DMS53 (cell line): ENCODE measurements around the gene TEAD2.
"Not testable (repeated sequence)": the region's sequence is repeated elsewhere in the genome, so short reads cannot be mapped to it uniquely, and the experiment has no call there.

Source experiments
- DNase-seq: peaks from one replicate; lab custom pipeline; 2025; lab: John Stamatoyannopoulos, UW

Gene TEAD2

DNA sequence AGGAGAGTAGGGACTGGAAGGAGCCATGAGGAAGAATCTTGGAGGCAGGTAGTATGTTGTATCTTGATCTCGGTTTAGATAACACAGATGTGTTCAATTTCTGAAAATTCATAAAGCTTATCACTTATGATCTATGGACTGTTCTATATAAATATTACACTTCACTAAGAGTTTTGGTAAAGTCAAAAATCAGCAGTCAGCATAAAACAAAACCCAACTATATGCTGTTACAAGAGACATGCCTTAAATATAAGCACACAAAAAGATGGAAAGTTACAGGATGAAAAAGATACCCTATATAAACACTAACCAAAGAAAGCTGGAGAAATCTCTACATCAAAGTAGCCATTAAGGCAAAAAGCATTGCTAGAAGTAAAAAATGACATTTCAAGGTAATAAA is 21.4 kb upstream of the TEAD2 start:
- no peak for DNase-seq

DNA sequence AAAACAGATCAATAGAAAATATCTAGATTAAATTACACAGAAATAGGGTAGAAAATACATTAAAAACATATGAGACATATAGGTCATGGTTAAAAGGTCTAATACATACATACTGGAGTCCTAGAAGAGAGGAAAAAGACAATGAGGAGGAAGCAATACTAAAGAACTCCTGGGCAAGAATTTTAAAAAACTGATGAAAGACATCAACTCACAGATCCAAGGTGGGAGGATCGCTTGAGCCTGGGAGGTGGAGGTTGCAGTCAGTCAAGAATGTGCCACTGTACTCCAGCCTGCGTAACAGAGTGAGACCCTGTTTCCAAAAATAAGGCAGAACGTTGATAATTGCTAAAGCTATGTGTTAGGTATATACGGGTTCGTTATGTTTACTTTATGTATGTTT is 20.4 kb upstream of the TEAD2 start:
- no peak for DNase-seq

GRCh38 chr19:49380391-49380790 is 18.2 kb upstream of the TEAD2 start:
- DNase-seq, result no peak

- no peak for DNase-seq
Measured at GRCh38 chr19:49378512-49378911, 16.3 kb upstream of the TEAD2 start.

DNA sequence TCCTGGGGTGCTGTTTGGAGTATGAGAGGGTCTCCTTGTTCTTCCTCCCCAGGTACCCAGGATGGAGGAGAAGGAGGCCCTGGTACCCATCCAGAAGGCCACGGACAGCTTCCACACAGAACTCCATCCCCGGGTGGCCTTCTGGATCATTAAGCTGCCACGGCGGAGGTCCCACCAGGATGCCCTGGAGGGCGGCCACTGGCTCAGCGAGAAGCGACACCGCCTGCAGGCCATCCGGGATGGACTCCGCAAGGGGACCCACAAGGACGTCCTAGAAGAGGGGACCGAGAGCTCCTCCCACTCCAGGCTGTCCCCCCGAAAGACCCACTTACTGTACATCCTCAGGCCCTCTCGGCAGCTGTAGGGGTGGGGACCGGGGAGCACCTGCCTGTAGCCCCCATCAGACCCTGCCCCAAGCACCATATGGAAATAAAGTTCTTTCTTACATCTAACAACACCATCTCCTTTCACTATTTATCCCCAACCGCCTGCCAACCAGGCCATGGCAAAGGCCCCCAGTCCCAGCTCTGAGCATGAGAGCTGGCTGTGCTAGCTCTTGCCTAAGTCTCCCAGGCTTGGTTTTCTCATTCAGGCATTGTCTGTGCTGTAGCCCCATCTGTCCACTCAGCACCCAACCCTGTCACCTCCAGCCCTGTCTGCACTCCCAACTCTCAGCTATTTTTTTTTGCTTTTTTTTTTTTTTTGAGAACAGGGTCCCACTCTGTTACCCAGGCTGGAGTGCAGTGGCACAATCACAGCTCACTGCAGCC is 12.6 kb upstream of the TEAD2 start:
- DNase-seq, result no peak

DNA sequence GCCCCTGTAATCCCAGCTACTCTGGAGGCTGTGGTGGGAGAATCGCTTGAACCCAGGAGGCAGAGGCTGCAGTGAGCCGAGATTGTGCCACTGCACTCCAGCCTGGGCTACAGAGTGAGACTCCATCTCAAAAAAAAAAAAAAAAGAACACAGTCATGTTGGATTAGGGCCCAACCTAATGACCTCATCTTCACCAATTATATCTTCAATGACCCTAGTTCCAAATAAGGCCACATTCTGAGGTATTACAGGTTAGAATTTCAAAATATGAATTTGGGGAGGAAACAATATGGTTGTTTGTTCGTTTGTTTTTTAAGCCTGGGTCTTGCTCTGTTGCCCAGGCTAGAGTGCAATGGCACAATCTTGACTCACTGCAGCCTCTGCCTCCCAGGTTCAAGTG is 11.0 kb upstream of the TEAD2 start:
- DNase-seq, result not testable (repeated sequence)

- DNase-seq, result no peak
Measured at GRCh38 chr19:49371184-49371583, 9.0 kb upstream of the TEAD2 start.

DNA sequence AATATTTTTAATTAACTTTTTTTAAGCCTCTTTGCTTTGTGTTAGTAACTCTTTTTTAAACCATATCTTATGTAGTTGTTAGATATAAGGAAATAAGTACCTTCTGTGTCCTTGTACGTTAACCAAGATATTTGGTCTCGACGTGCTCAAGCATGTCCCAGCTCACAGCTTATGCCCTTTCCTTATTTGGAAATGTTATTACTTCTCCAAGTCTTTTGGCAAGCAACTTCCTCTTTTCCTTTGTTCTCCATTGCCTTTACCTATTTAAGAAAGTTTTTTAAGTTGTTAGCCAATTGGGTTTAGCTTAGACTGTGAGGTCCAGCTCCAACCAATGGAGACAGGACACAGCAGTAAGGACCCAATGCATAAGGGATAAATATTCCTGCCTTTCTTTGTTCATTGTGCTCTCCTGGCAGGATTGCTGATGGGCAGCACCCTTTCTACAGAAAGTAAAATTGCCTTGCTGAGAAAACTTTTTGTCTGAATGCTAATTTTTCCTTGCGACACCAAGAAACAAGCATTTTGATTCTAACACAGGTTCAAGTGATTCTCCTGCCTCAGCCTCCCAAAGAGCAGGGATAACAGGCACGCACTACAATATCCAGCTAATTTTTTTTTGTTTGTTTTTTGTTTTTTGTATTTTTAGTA is 6.6 kb upstream of the TEAD2 start:
- no peak for DNase-seq

- DNase-seq, result no peak
Measured at GRCh38 chr19:49366110-49366509, 3.9 kb upstream of the TEAD2 start.

DNA sequence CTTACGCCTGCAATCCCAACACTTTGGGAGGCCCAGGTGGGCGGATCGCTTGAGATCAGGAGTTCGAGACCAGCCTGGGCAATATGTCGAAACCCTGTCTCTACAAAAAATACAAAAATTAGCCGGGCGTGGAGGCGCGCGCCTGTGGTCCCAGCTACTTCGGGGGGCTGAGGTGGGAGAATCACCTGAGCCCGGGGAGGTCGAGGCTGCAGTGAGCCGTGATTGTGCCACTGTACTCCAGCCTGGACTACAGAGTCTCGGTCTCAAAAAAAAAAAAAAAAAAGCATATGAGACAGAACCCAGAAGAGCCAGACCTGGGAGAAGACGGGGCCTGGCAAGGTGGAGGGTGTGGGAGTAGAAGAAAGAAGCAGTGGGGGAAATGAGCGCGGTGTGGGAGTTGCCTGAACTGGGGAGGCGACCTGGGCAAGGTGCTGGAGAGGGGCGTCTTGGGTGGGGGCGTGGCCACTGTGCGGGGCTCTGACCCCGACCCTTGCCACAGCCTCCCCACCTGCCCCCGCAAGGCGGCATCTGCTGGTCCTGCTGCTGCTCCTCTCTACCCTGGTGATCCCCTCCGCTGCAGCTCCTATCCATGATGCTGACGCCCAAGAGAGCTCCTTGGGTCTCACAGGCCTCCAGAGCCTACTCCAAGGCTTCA is 2.0 kb upstream of the TEAD2 start:
- DNase-seq, result no peak

DNA sequence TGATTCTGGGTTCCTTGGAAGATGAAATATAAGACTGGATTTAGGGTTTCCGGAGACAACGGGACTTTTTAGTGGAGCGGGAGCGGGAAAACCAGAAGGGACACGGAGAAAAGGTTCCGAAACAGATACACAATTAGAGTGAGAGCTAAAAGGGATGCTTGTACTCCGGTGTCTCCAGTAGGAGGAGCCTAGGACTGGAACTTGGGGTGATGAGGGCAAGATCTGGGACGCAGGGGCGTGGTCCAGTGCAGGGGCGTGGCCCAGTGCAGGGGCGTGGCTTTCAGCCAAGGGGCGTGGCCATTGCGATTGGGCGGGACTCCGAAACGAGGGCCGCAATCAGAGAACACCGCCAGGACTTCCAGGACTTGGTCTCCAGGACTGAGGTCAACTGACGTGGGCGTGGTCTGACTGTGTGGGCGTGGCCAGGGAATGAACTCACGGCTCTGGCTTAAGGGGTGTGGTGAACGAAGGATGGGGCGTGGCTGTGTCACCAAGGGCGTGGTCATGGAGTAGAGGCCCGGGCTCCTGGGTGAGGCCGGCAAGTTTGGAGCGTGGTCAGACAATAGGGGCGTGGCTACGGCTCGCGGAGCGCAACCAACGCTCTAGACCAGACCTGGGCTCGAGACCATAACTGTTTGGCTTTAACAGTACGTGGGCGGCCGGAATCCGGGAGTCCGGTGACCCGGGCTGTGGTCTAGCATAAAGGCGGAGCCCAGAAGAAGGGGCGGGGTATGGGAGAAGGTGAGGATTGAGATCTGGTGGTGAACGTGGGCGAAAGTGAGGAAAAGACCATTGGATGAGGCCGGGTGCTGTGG is 1.3 kb upstream of the TEAD2 start, which contains the start of gene DKKL1:
TSS of gene DKKL1 (plus strand) at position 610 of the 815 bp plus-strand sequence. CDS start at position 732, 122 bp downstream.
- peak; percentile 87 for DNase-seq

- DNase-seq, result peak; percentile 49
Measured at GRCh38 chr19:49362929-49363267, 682 bp upstream of the TEAD2 start.

GRCh38 chr19:49361438-49362047 is 673 bp downstream of the TEAD2 start:
- DNase-seq, result peak; percentile 33

- no peak for DNase-seq
Measured at GRCh38 chr19:49359851-49360820, 2.1 kb downstream of the TEAD2 start.

- no peak for DNase-seq
Measured at GRCh38 chr19:49357186-49357585, 5.0 kb downstream of the TEAD2 start.

DNA sequence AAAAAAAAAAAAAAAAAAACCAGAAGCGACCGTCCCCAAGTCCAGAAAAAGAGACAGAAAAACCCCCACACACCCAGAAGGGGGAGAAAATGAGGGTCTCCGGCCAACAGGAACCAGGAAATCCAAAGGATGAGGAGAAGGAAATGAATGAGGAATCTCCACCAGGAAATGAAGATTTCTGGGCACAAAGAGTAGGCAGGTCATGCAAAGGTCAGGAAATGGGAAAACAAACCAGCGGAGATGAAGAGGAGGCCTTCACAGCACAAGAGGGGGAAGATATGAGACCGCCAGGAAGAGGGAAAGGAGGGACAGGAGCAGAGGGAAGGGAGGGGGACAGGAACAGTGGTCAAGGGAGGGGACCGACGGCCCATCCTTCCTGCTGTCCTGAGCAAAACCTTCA is 5.8 kb downstream of the TEAD2 start:
- DNase-seq, result no peak

- no peak for DNase-seq
Measured at GRCh38 chr19:49355909-49356353, 6.3 kb downstream of the TEAD2 start.

GRCh38 chr19:49349567-49349966 is 12.6 kb downstream of the TEAD2 start:
- no peak for DNase-seq

GRCh38 chr19:49348305-49349189 is 13.7 kb downstream of the TEAD2 start:
- DNase-seq, result no peak

- peak; percentile 22 for DNase-seq
Measured at GRCh38 chr19:49347835-49348234, 14.4 kb downstream of the TEAD2 start.
